ENCODE measurements around the gene GLIPR1L1.

GLIPR1L1 gene

GRCh38 chr12:75349946-75350345, 15.5 kb downstream of the GLIPR1L1 start:
- TF ChIP-seq CTCF (IDR thresholded peaks at IDR 0.05; ENCODE audit: borderline replicate concordance, insufficient read depth, low read depth, low read length) = no peak

GRCh38 chr12:75350413-75350812, 15.9 kb downstream of the GLIPR1L1 start:
- no peak overlapping the region for H3K4me3 ChIP-seq (ENCODE audit: low read depth, low read length)
- no peak for TF ChIP-seq CTCF (IDR thresholded peaks at IDR 0.05; ENCODE audit: borderline replicate concordance, insufficient read depth, low read depth, low read length)

More at GRCh38 chr12:75349946-75350345, 15.5 kb downstream of the GLIPR1L1 start:
- H3K4me3 ChIP-seq (ENCODE audit: low read depth, low read length) = no peak overlapping the region

- TF ChIP-seq CTCF (IDR thresholded peaks at IDR 0.05; ENCODE audit: borderline replicate concordance, insufficient read depth, low read depth, low read length) = no peak
- H3K4me3 ChIP-seq (ENCODE audit: low read depth, low read length) = no peak overlapping the region
Measured at GRCh38 chr12:75354011-75354410, 19.5 kb downstream of the GLIPR1L1 start.

- no peak for TF ChIP-seq CTCF (IDR thresholded peaks at IDR 0.05; ENCODE audit: borderline replicate concordance, insufficient read depth, low read depth, low read length)
- H3K4me3 ChIP-seq (ENCODE audit: low read depth, low read length) = no peak overlapping the region
Measured at GRCh38 chr12:75360920-75361319, 26.4 kb downstream of the GLIPR1L1 start.

GRCh38 chr12:75361408-75361807, 26.9 kb downstream of the GLIPR1L1 start:
- H3K4me3 ChIP-seq (ENCODE audit: low read depth, low read length) = no peak overlapping the region
- no peak for TF ChIP-seq CTCF (IDR thresholded peaks at IDR 0.05; ENCODE audit: borderline replicate concordance, insufficient read depth, low read depth, low read length)

- no peak for TF ChIP-seq CTCF (IDR thresholded peaks at IDR 0.05; ENCODE audit: borderline replicate concordance, insufficient read depth, low read depth, low read length)
Measured at GRCh38 chr12:75364919-75365318, 30.4 kb downstream of the GLIPR1L1 start.

GRCh38 chr12:75366629-75367028, 32.2 kb downstream of the GLIPR1L1 start:
- no peak for TF ChIP-seq CTCF (IDR thresholded peaks at IDR 0.05; ENCODE audit: borderline replicate concordance, insufficient read depth, low read depth, low read length)
- no peak overlapping the region for H3K4me3 ChIP-seq (ENCODE audit: low read depth, low read length)

More at GRCh38 chr12:75364919-75365318, 30.4 kb downstream of the GLIPR1L1 start:
- no peak overlapping the region for H3K4me3 ChIP-seq (ENCODE audit: low read depth, low read length)
